VCaP (cell line): Measurements from ENCODE around the gene DGKG.
A peak's percentile ranks its signal among the peaks of the same experiment; 100 is the strongest.

Experiments
- H3K27ac ChIP-seq: fragments of 450-650 bp; 2 replicates; pipeline ENCODE4 v1.5.1; 2017
- TF ChIP-seq, protein P1 (sequence below): fragments of 450-650 bp; conservative IDR thresholded peaks from 2 replicates; pipeline ENCODE4 v1.5.1; 2017; ENCODE audit warnings: mild to moderate bottlenecking, moderate library complexity

Gene DGKG

GRCh38 chr3:186133980-186134379 is 228.1 kb downstream of the DGKG start:
- TF ChIP-seq, protein P1, sequence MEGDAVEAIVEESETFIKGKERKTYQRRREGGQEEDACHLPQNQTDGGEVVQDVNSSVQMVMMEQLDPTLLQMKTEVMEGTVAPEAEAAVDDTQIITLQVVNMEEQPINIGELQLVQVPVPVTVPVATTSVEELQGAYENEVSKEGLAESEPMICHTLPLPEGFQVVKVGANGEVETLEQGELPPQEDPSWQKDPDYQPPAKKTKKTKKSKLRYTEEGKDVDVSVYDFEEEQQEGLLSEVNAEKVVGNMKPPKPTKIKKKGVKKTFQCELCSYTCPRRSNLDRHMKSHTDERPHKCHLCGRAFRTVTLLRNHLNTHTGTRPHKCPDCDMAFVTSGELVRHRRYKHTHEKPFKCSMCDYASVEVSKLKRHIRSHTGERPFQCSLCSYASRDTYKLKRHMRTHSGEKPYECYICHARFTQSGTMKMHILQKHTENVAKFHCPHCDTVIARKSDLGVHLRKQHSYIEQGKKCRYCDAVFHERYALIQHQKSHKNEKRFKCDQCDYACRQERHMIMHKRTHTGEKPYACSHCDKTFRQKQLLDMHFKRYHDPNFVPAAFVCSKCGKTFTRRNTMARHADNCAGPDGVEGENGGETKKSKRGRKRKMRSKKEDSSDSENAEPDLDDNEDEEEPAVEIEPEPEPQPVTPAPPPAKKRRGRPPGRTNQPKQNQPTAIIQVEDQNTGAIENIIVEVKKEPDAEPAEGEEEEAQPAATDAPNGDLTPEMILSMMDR = no peak
- no peak overlapping the region for H3K27ac ChIP-seq

DNA sequence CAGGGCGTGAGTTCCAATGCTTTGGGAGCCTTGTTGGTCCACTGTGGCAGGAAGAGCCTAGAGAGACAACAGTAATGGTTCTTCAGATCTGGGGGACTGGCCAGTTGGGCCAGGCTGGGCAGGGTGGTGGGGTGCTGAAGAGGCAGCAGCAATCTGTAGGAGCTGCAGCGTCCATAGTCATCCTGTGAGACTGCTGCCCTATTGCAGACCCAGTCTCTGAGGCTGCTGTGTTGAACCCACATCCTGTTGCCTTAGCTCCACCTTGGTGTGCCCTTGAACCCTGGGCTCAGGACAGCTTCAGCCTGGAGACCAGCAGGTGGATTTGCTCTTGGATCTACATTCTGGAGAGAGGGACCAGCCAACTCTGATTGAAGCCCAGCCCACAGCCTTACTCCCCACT is 229.5 kb downstream of the DGKG start:
- no peak overlapping the region for H3K27ac ChIP-seq
- TF ChIP-seq, protein P1 = no peak

GRCh38 chr3:186129206-186129605 is 232.8 kb downstream of the DGKG start:
- H3K27ac ChIP-seq = no peak overlapping the region
- TF ChIP-seq, protein P1 = no peak

- TF ChIP-seq, protein P1 = no peak
- no peak overlapping the region for H3K27ac ChIP-seq
These were observed 233.9 kb downstream of the DGKG start for GRCh38 chr3:186128158-186128557.

- TF ChIP-seq, protein P1 = no peak
- no peak overlapping the region for H3K27ac ChIP-seq
These were observed 234.6 kb downstream of the DGKG start for GRCh38 chr3:186127463-186127862.

GRCh38 chr3:186125118-186125517 is 236.9 kb downstream of the DGKG start:
- H3K27ac ChIP-seq = peak overlapping the region; percentile 86

GRCh38 chr3:186124592-186124991 is 237.4 kb downstream of the DGKG start:
- TF ChIP-seq, protein P1 = no peak

More at GRCh38 chr3:186125118-186125517, 236.9 kb downstream of the DGKG start:
- TF ChIP-seq, protein P1 = no peak

More at GRCh38 chr3:186124592-186124991, 237.4 kb downstream of the DGKG start:
- peak overlapping the region; percentile 86 for H3K27ac ChIP-seq
